Left renal pelvis (tissue), 4 donors: ENCODE data around the gene ABRACL. TPM values are rescaled to one million over a fixed set of nuclear protein-coding genes. Genes with fewer than 3 reads are reported as not detected.

Experiments used
- polyA plus RNA-seq, 4 donors: library from polyadenylated mRNA; unstranded; fragments of 120-200 nt; gene quantifications; one replicate each; pipeline ENCODE4 v1.2.1, GENCODE V29; 2013; ENCODE audit not compliant: insufficient read length in 4 of 4

ABRACL gene
- polyA plus RNA-seq, 4 donors = 15.2 to 52.4 (median 43.9) TPM

Other genes starting within 250 kb of the ABRACL start
- under 1 TPM; 0.15 to 0.38 (median 0.24) TPM for gene ECT2L, start 232.7 kb upstream of the ABRACL start, polyA plus RNA-seq
- 10 to 100 TPM; 52.0 to 81.0 (median 77.3) TPM for gene REPS1, start 40.5 kb upstream of the ABRACL start, polyA plus RNA-seq
- gene HECA, start 106.3 kb downstream of the ABRACL start, polyA plus RNA-seq = 10 to 100 TPM; 16.1 to 19.1 (median 17.6) TPM